Measurements from ENCODE around the gene TPMT. TPM values are rescaled to one million over a fixed set of nuclear protein-coding genes. Genes with fewer than 3 reads are reported as not detected.

Gene TPMT
- total RNA-seq, 1 donor from 2014 or later = 8.2 TPM

GRCh38 chr6:18117136-18117535 lies 37.7 kb downstream of the TPMT start:
- Mint-ChIP-seq H3K4me3 (ENCODE audit: low read depth) (no peak overlapping the region), H3K9me3 (ENCODE audit: low read depth) (no peaks in the 10 kb centered on the region), H3K27ac (no peak overlapping the region), H3K27me3 (peaks cover 33% of the 10 kb centered on the region), H3K4me1 (ENCODE audit: low read depth) (no peaks in the 10 kb centered on the region), H3K36me3 (ENCODE audit: insufficient read depth) (no peaks in the 10 kb centered on the region)
- TF ChIP-seq, protein P1, sequence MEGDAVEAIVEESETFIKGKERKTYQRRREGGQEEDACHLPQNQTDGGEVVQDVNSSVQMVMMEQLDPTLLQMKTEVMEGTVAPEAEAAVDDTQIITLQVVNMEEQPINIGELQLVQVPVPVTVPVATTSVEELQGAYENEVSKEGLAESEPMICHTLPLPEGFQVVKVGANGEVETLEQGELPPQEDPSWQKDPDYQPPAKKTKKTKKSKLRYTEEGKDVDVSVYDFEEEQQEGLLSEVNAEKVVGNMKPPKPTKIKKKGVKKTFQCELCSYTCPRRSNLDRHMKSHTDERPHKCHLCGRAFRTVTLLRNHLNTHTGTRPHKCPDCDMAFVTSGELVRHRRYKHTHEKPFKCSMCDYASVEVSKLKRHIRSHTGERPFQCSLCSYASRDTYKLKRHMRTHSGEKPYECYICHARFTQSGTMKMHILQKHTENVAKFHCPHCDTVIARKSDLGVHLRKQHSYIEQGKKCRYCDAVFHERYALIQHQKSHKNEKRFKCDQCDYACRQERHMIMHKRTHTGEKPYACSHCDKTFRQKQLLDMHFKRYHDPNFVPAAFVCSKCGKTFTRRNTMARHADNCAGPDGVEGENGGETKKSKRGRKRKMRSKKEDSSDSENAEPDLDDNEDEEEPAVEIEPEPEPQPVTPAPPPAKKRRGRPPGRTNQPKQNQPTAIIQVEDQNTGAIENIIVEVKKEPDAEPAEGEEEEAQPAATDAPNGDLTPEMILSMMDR (IDR thresholded peaks at IDR 0.05; ENCODE audit: unreplicated experiment) = no peak
- no peak for DNase-seq (ENCODE audit: low spot score, unreplicated experiment)

DNA sequence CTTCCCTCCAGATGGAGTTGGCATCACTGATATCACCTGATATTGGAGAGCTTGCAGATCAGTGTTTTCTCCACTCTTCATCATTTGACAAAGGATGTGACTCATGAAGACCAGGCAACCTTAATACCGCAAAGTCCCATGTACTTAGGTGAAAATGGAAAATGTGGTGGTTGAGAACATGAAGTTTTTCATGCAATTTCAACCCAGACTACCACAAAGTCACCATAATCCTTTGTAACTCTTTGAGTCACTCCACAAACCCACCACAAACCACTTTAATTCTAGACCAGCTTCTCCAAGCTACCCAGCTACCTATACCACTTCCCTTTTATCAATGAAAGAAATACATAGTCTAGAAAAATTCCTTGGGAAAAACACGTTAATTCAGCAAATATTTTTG lies 39.5 kb downstream of the TPMT start:
- Mint-ChIP-seq H3K9me3 (ENCODE audit: low read depth) (no peaks in the 10 kb centered on the region), H3K27me3 (peaks cover 18% of the 10 kb centered on the region), H3K27ac (no peak overlapping the region), H3K4me3 (ENCODE audit: low read depth) (no peak overlapping the region), H3K36me3 (ENCODE audit: insufficient read depth) (no peaks in the 10 kb centered on the region), H3K4me1 (ENCODE audit: low read depth) (no peaks in the 10 kb centered on the region)
- no peak for DNase-seq (ENCODE audit: low spot score, unreplicated experiment)
- TF ChIP-seq, protein P1 (IDR thresholded peaks at IDR 0.05; ENCODE audit: unreplicated experiment) = no peak

- Mint-ChIP-seq H3K4me3 (ENCODE audit: low read depth) (no peak overlapping the region), H3K4me1 (ENCODE audit: low read depth) (peaks cover 2% of the 10 kb centered on the region), H3K9me3 (ENCODE audit: low read depth) (peaks cover 5% of the 10 kb centered on the region), H3K27ac (no peak overlapping the region), H3K36me3 (ENCODE audit: insufficient read depth) (peaks cover 2% of the 10 kb centered on the region), H3K27me3 (no peaks in the 10 kb centered on the region)
- TF ChIP-seq, protein P1 (IDR thresholded peaks at IDR 0.05; ENCODE audit: unreplicated experiment) = no peak
- no peak for DNase-seq (ENCODE audit: low spot score, unreplicated experiment)
Observed at GRCh38 chr6:18110162-18110561, 44.7 kb downstream of the TPMT start.

GRCh38 chr6:18107061-18107460 lies 47.8 kb downstream of the TPMT start:
- H3K27ac Mint-ChIP-seq = no peak overlapping the region
- TF ChIP-seq, protein P1 (IDR thresholded peaks at IDR 0.05; ENCODE audit: unreplicated experiment) = no peak
- DNase-seq (ENCODE audit: low spot score, unreplicated experiment) = no peak
- peaks cover 2% of the 10 kb centered on the region for H3K4me1 Mint-ChIP-seq (ENCODE audit: low read depth)
- H3K36me3 Mint-ChIP-seq (ENCODE audit: insufficient read depth) = peaks cover 2% of the 10 kb centered on the region
- H3K4me3 Mint-ChIP-seq (ENCODE audit: low read depth) = no peak overlapping the region
- H3K9me3 Mint-ChIP-seq (ENCODE audit: low read depth) = peaks cover 5% of the 10 kb centered on the region
- H3K27me3 Mint-ChIP-seq = peaks cover 2% of the 10 kb centered on the region

- H3K27me3 Mint-ChIP-seq = peaks cover 2% of the 10 kb centered on the region
- H3K9me3 Mint-ChIP-seq (ENCODE audit: low read depth) = peaks cover 5% of the 10 kb centered on the region
- peaks cover 2% of the 10 kb centered on the region for H3K36me3 Mint-ChIP-seq (ENCODE audit: insufficient read depth)
- no peak for DNase-seq (ENCODE audit: low spot score, unreplicated experiment)
- no peak overlapping the region for H3K27ac Mint-ChIP-seq
- TF ChIP-seq, protein P1 (IDR thresholded peaks at IDR 0.05; ENCODE audit: unreplicated experiment) = no peak
- H3K4me3 Mint-ChIP-seq (ENCODE audit: low read depth) = no peak overlapping the region
- H3K4me1 Mint-ChIP-seq (ENCODE audit: low read depth) = no peaks in the 10 kb centered on the region
Observed at GRCh38 chr6:18102783-18103509, 51.9 kb downstream of the TPMT start.

All from progenitor cell of endocrine pancreas (in vitro differentiated cells).